Measurements from ENCODE around the gene LYPD1.
"Not testable (repeated sequence)": the region's sequence is repeated elsewhere in the genome, so short reads cannot be mapped to it uniquely, and the experiment has no call there.

LYPD1 gene

GRCh38 chr2:132669908-132670495 is at the start of gene LYPD1:
TSS of gene LYPD1 (minus strand) at chr2:132670205. CDS start at chr2:132669932, 273 bp downstream.
- DNase-seq = peak; percentile 81

DNA sequence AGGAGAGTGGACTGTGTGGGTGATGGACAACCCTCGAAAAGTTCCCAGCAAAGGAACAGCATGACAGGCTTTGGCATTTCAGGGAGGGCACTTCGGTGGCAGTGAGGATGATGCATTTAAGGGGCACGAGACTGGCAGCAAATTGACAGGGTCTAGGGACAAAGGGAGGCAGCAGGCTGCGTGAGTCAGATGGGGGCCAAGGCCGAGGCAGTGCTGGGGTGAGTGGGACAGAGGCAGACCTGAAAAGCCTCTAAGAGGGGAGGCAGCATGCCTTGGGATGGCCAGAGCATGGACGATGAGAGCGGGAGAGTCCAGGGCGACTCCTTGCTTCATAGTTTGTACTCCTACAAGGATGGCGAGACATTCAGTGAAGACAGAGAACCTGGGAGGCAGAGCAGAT is 49.5 kb upstream of the LYPD1 start:
- DNase-seq = no peak

DNA sequence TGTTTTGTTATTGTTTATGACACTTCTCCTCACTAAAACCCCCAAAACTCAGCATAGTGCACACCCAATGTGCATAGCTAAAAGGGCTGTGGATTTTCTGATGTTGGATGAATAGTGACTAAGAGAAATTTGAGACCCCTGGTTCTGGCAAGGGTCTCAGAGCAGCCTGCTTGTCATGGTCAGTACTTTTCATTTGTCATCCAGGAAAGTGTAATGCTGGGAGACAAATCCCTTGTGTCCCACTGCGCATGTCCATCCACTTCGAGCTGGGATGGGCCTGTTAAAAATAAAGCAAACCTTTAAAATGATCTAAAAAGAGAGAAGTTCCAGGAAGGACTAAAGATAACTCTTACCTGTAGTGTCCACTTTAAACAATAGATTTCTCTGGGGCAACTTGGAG is 46.9 kb upstream of the LYPD1 start:
- DNase-seq = no peak

- no peak for DNase-seq
Observed at GRCh38 chr2:132715386-132716351, 45.7 kb upstream of the LYPD1 start.

DNA sequence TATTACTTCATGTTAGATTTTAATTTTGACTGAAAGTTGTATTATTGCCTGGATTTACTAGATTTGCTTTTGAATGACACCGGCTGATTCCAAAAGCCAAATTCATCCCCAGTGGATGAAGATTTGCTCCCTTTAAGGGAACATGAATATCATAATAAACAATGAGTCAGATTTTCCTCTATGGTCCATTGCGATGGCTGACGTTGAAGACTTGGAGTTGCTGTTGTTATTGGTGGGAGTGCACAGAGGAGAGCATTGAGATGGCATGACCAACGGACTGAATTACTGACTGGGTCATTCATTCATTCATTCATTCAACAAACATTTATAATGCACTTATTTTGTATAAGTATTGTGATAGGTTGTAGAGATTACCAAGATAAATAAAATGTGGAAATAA is 33.4 kb upstream of the LYPD1 start:
- no peak for DNase-seq

DNA sequence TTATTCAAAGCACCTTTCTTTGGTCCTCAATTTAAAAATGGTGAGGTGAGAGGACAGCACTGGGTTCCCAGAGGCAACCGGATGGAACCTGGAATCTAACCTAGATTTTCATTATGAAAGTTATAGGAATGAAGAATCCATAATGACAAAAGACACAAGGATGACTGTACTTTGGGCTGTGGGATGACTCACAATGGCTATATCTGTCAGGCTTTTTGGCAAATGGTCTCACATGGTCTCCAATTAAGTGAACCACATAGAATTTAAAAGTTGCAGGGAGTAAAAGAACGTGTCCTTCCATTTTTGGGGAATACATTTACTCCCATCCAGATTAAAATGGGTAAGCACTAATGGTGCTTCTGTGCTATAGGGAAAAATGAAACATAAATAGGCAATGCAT is 31.8 kb upstream of the LYPD1 start:
- DNase-seq = no peak

- DNase-seq = not testable (repeated sequence)
Observed at GRCh38 chr2:132699802-132700201, 29.8 kb upstream of the LYPD1 start.

GRCh38 chr2:132698347-132698746 is 28.3 kb upstream of the LYPD1 start:
- not testable (repeated sequence) for DNase-seq

- DNase-seq = no peak
Observed at GRCh38 chr2:132697556-132698205, 27.7 kb upstream of the LYPD1 start.

DNA sequence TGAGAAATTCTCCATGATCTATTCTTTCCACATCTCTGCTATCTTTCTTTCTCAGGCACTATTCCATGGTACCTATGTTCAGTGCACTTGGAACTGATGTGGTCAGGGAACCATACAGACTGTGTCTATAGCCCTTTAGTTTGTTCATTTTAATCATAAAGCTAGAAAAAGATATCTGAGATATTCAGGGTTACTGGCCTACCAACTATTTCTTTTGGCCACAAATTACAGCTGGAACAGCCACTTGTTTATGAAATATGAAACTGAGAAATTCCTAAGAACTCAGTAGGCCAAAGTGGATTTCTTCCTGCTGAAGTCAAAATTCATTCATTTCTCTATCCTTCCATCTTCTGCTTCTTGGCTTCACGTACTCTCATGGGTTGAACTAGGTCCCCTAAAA is 22.8 kb upstream of the LYPD1 start:
- DNase-seq = no peak

- no peak for DNase-seq
Observed at GRCh38 chr2:132691556-132691955, 21.6 kb upstream of the LYPD1 start.

DNA sequence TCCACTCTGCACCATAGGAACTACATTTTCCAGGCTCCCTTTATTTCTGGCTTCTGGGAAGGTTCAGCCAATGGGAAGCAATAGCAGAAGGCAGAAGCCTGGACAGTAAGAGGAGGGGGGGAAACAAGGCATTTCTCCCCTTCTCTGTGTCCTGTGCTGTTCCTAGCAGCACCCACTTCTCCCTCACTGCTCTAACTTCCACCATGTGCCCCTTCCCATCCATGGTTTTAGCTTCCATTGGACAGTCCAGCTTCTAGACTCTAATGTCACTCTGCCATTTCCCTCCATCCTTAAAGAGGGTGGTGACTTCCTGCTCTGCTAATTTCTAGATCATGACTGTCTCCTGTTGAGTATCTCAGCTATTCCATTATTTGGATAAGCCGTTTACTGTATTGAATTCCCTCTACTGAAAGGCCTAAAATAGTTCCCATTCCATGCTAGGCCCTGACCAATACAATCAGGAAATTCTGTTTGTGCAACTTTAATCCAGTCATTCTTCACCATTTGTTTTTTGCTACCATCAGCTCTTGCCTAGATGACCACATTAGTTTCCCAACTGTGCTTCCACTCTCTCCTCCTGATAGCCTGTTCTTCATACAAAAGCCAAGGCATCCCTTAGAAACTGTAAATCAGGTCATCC is 20.8 kb upstream of the LYPD1 start:
- DNase-seq = no peak

GRCh38 chr2:132681766-132682165 is 11.8 kb upstream of the LYPD1 start:
- DNase-seq = no peak

- no peak for DNase-seq
Observed at GRCh38 chr2:132680544-132680943, 10.5 kb upstream of the LYPD1 start.

DNA sequence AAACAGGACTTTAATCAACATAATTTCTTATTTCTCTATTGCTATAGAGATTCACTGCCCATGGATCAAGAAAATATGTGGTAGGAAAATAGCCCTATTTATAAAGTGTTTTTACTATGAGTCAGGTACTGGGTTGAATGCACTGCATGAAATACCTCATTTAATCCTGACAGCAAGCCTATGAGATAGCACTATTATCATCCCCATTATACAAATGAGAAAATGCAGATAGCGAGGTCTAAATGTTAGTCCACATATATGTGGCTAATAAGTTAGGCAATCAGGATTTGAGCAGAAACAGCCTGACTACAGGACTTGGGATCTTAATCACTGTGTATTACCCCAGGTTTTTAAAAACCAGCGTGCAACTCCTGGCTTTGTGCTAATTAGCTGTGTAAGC is 8.5 kb upstream of the LYPD1 start:
- no peak for DNase-seq

- no peak for DNase-seq
Observed at GRCh38 chr2:132677661-132678060, 7.7 kb upstream of the LYPD1 start.

- no peak for DNase-seq
Observed at GRCh38 chr2:132676999-132677398, 7.0 kb upstream of the LYPD1 start.

GRCh38 chr2:132671151-132671835 is 1.3 kb upstream of the LYPD1 start:
- peak; percentile 96 for DNase-seq

- peak; percentile 51 for DNase-seq
Observed at GRCh38 chr2:132670496-132671150, 618 bp upstream of the LYPD1 start.

- peak; percentile 41 for DNase-seq
Observed at GRCh38 chr2:132668987-132669907, 758 bp downstream of the LYPD1 start.

Measured in NCI-H2227 treated with DMSO at 0.1 percent for 48 hours (cell line).